H1 (cell line): ENCODE results near the gene UFSP2. TPM values are rescaled to one million over a fixed set of nuclear protein-coding genes. Genes with fewer than 3 reads are reported as not detected.

Experiments
- CTCF ChIA-PET: fragments of 300-600 bp; sonication (Branson Sonifier 250); formaldehyde crosslinking; loops from one replicate; lab custom pipeline; 2021; ENCODE audit not compliant: partially characterized antibody; lab: Charles Lee
- POLR2A ChIA-PET: fragments of 300-600 bp; sonication (Branson Sonifier 250); formaldehyde crosslinking; loops from one replicate; lab custom pipeline; 2021; ENCODE audit warnings: inconsistent platforms; ENCODE audit not compliant: partially characterized antibody; lab: Charles Lee
- DNase-seq, 2 experiments: peaks; one replicate each; pipeline versions ENCODE4 v3.0.0 to v3.0.0-alpha.2; 2010 to 2022; ENCODE audit warnings: low spot score in 2 of 2, low read depth in 1 of 2, mixed read lengths in 1 of 2
- FAIRE-seq: peaks from 2 replicates; lab custom pipeline; 2011; peaks lifted over from hg19 to GRCh38; lab: Jason Lieb, UNC
- H2AFZ ChIP-seq: 2 replicates; pipeline ENCODE4 v1.8.1; 2012; ENCODE audit warnings: low read length, inconsistent platforms
- H2AK5ac ChIP-seq: 2 replicates; pipeline ENCODE4 v1.6.1; 2013; ENCODE audit warnings: low read depth, low read length
- H2BK120ac ChIP-seq: replicated peaks from 2 replicates; pipeline ENCODE3; 2013; ENCODE audit warnings: low read depth, low read length, inconsistent platforms
- H2BK12ac ChIP-seq: 2 replicates; pipeline ENCODE4 v1.6.1; 2013; ENCODE audit warnings: low read depth, low read length
- H2BK15ac ChIP-seq: 2 replicates; pipeline ENCODE4 v1.6.1; 2013; ENCODE audit warnings: low read length
- H2BK20ac ChIP-seq: 2 replicates; pipeline ENCODE4 v1.6.1; 2013; ENCODE audit warnings: low read length
- H2BK5ac ChIP-seq: 2 replicates; pipeline ENCODE4 v1.6.1; 2013; ENCODE audit warnings: low read depth, low read length
- H3K14ac ChIP-seq: 2 replicates; pipeline ENCODE4 v1.6.1; 2013; ENCODE audit warnings: inconsistent platforms; ENCODE audit not compliant: insufficient read length
- H3K18ac ChIP-seq: 2 replicates; pipeline ENCODE4 v1.6.1; 2013; ENCODE audit warnings: low read length; ENCODE audit errors: extremely low read depth
- H3K23ac ChIP-seq: 2 replicates; pipeline ENCODE4 v1.6.1; 2013; ENCODE audit warnings: inconsistent platforms; ENCODE audit not compliant: insufficient read length
- H3K23me2 ChIP-seq: 2 replicates; pipeline ENCODE4 v1.6.1; 2013; ENCODE audit warnings: low read depth, low read length
- H3K27ac ChIP-seq: 2 replicates; pipeline ENCODE4 v1.6.1; 2011; ENCODE audit warnings: low read depth, low read length, inconsistent platforms
- H3K27me3 ChIP-seq, 4 experiments: replicated peaks in 1 of 4; 1 replicate in 1 of 4; 2 replicates in 3 of 4; pipeline versions ENCODE4 v1.6.1 to v1.8.1; 2011 to 2013; ENCODE audit warnings: low read length in 3 of 4, mild to moderate bottlenecking in 3 of 4, inconsistent platforms in 2 of 4, mixed read lengths in 2 of 4, moderate library complexity in 1 of 4; ENCODE audit not compliant: control insufficient read depth in 3 of 4, insufficient read depth in 3 of 4; ENCODE audit errors: extremely low read depth in 1 of 4
- H3K36me3 ChIP-seq, 4 experiments: 2 replicates each; pipeline versions ENCODE4 v1.6.1 to v1.8.1; 2011 to 2013; ENCODE audit warnings: mild to moderate bottlenecking in 4 of 4, low read length in 3 of 4, moderate library complexity in 2 of 4, control low read depth in 1 of 4, inconsistent platforms in 1 of 4; ENCODE audit not compliant: insufficient read depth in 4 of 4, control insufficient read depth in 2 of 4
- H3K4ac ChIP-seq: replicated peaks from 2 replicates; pipeline ENCODE3; 2013; ENCODE audit warnings: low read length, low read depth, mixed read lengths, inconsistent platforms; ENCODE audit not compliant: insufficient read length
- H3K4me1 ChIP-seq, 4 experiments: replicated peaks in 1 of 4; 1 replicate in 1 of 4; 2 replicates in 3 of 4; pipeline versions ENCODE4 v1.6.1 to v1.8.1; 2011 to 2013; ENCODE audit warnings: low read length in 3 of 4, inconsistent platforms in 2 of 4, mixed read lengths in 1 of 4; ENCODE audit not compliant: insufficient read depth in 4 of 4, control insufficient read depth in 3 of 4
- H3K4me2 ChIP-seq, 2 experiments: 2 replicates each; pipeline versions ENCODE4 v1.6.1 to v1.8.1; 2011 to 2013; ENCODE audit warnings: low read depth in 2 of 2, low read length in 2 of 2, control low read depth in 1 of 2, inconsistent platforms in 1 of 2, mild to moderate bottlenecking in 1 of 2; ENCODE audit not compliant: insufficient read depth in 1 of 2
- H3K4me3 ChIP-seq, 4 experiments: fragments of 200-600, 300-600 bp in 1 of 4; sonication (generic), shearing (Covaris generic), sonication (Bioruptor Twin) in 1 of 4; 2 replicates each; pipeline versions ENCODE4 v1.5.1 to v1.8.1; 2011 to 2016; ENCODE audit warnings: low read length in 4 of 4, low read depth in 3 of 4, control low read depth in 2 of 4, inconsistent platforms in 2 of 4, mild to moderate bottlenecking in 2 of 4, mixed read lengths in 1 of 4, moderate library complexity in 1 of 4; ENCODE audit not compliant: insufficient read depth in 2 of 4; ENCODE audit errors: extremely low read depth in 1 of 4
- H3K56ac ChIP-seq: replicated peaks from 2 replicates; pipeline ENCODE3; 2013; ENCODE audit warnings: low read depth, mild to moderate bottlenecking, mixed read lengths, low read length, inconsistent platforms; ENCODE audit not compliant: insufficient read length
- H3K79me1 ChIP-seq: 2 replicates; pipeline ENCODE4 v1.6.1; 2013; ENCODE audit warnings: low read depth, low read length, control low read depth
- H3K79me2 ChIP-seq, 2 experiments: 2 replicates each; pipeline versions ENCODE4 v1.6.1 to v1.8.1; 2012 to 2013; ENCODE audit warnings: low read length in 2 of 2, mild to moderate bottlenecking in 2 of 2, inconsistent platforms in 1 of 2; ENCODE audit not compliant: insufficient read depth in 2 of 2, control insufficient read depth in 1 of 2
- H3K9ac ChIP-seq, 4 experiments: replicated peaks in 1 of 4; 1 replicate in 1 of 4; 2 replicates in 3 of 4; pipeline versions ENCODE4 v1.6.1 to v1.8.1; 2011 to 2013; ENCODE audit warnings: low read depth in 3 of 4, low read length in 3 of 4, control low read depth in 2 of 4, mild to moderate bottlenecking in 2 of 4, moderate library complexity in 2 of 4, inconsistent platforms in 1 of 4; ENCODE audit errors: extremely low read depth in 1 of 4
- H3K9me3 ChIP-seq, 2 experiments: 2 replicates each; pipeline versions ENCODE4 v1.6.1 to v1.8.1; 2012 to 2013; ENCODE audit warnings: mild to moderate bottlenecking in 2 of 2, moderate library complexity in 2 of 2, control low read depth in 1 of 2, inconsistent platforms in 1 of 2, low read depth in 1 of 2, low read length in 1 of 2, mixed read lengths in 1 of 2; ENCODE audit not compliant: insufficient read depth in 2 of 2
- H4K20me1 ChIP-seq, 2 experiments: replicated peaks in 1 of 2; 2 replicates each; pipeline versions ENCODE3 to v1.8.1; 2011 to 2013; ENCODE audit warnings: inconsistent platforms in 2 of 2, low read length in 2 of 2, mild to moderate bottlenecking in 1 of 2; ENCODE audit not compliant: insufficient read depth in 2 of 2, control insufficient read depth in 1 of 2
- H4K5ac ChIP-seq: 2 replicates; pipeline ENCODE4 v1.6.1; 2013; ENCODE audit warnings: low read length, low read depth, mixed read lengths, inconsistent platforms; ENCODE audit not compliant: insufficient read length
- H4K8ac ChIP-seq: 2 replicates; pipeline ENCODE4 v1.8.0; 2013; ENCODE audit warnings: mild to moderate bottlenecking, moderate library complexity, low read length, inconsistent platforms; ENCODE audit not compliant: insufficient read depth; ENCODE audit errors: extremely low read depth
- H4K91ac ChIP-seq: replicated peaks from 2 replicates; pipeline ENCODE3; 2013; ENCODE audit warnings: low read length, mixed read lengths, inconsistent platforms; ENCODE audit not compliant: insufficient read length
- ASH2L ChIP-seq: fragments of 200-600, 300-600 bp; sonication (generic); IDR thresholded peaks from one replicate; pipeline ENCODE4 v1.7.1; 2017; ENCODE audit warnings: low read length
- CEBPB ChIP-seq: IDR thresholded peaks from 2 replicates; pipeline ENCODE4 v1.6.1; 2012; ENCODE audit warnings: low read depth, low read length
- CHD2 ChIP-seq: IDR thresholded peaks from 2 replicates; pipeline ENCODE4 v1.6.1; 2012; ENCODE audit warnings: low read length, improper control_type of control experiment
- CTBP2 ChIP-seq: IDR thresholded peaks from 2 replicates; pipeline ENCODE4 v1.7.0; 2011; ENCODE audit warnings: borderline replicate concordance, mild to moderate bottlenecking, moderate library complexity, mixed read lengths, low read length; ENCODE audit not compliant: insufficient read depth, insufficient read length
- CTCF ChIP-seq, 3 experiments: IDR thresholded peaks; 1 replicate in 2 of 3; 2 replicates in 1 of 3; pipeline versions ENCODE4 v1.5.1 to v1.6.1; 2011; ENCODE audit warnings: low read length in 3 of 3, mild to moderate bottlenecking in 3 of 3, inconsistent platforms in 2 of 3, low read depth in 1 of 3, moderate library complexity in 1 of 3; ENCODE audit not compliant: insufficient read depth in 1 of 3; ENCODE audit errors: control extremely low read depth in 1 of 3
- HDAC6 ChIP-seq: IDR thresholded peaks from one replicate; pipeline ENCODE4 v1.7.1; 2012; ENCODE audit warnings: low read depth, mild to moderate bottlenecking, inconsistent platforms, low read length, moderate library complexity
- MAFK ChIP-seq: IDR thresholded peaks from 2 replicates; pipeline ENCODE4 v1.6.1; 2012; ENCODE audit warnings: low read depth, mild to moderate bottlenecking, improper control_type of control experiment, low read length
- PHF8 ChIP-seq: fragments of 200-600 bp; sonication (generic); conservative IDR thresholded peaks from 2 replicates; pipeline ENCODE4 v1.7.1; 2012; ENCODE audit warnings: low read depth, mild to moderate bottlenecking, inconsistent platforms, low read length, moderate library complexity
- POLR2A ChIP-seq, 2 experiments: IDR thresholded peaks; 1 replicate in 1 of 2; 2 replicates in 1 of 2; pipeline ENCODE4 v1.6.1; 2011; ENCODE audit warnings: low read depth in 2 of 2, low read length in 2 of 2, mild to moderate bottlenecking in 2 of 2; ENCODE audit errors: control extremely low read depth in 1 of 2
- WGBS, 2 experiments: shearing (Covaris generic) in 1 of 2; methylation state at CpG; one replicate each; pipeline versions ENCODE4 v1.1.6 to v1.1.7; 2013 to 2015; ENCODE audit warnings: low lambda C conversion rate in 2 of 2, mixed read lengths in 2 of 2, inconsistent platforms in 1 of 2, low coverage in 1 of 2, missing lambda C conversion rate in 1 of 2; ENCODE audit not compliant: insufficient replicate concordance in 2 of 2, insufficient coverage in 1 of 2, insufficient read length in 1 of 2; ENCODE audit errors: extremely low coverage in 1 of 2, missing lambda C conversion rate in 1 of 2; 5-methylcytosine and 5-hydroxymethylcytosine counted together
- polyA plus RNA-seq, 7 experiments: library from polyadenylated mRNA; depleted of rRNA in 3 of 7; stranded (reverse) in 5 of 7; unstranded in 2 of 7; fragments of >200 nt in 5 of 7; fragments of 200-250 nt in 2 of 7; gene quantifications; 1 replicate in 5 of 7; 2 replicates in 1 of 7; 4 replicates in 1 of 7; pipeline versions ENCODE4 v1.2.1 to v1.2.3, GENCODE V29; 2011 to 2013; ENCODE audit warnings: missing spikeins in 2 of 7, mixed read lengths in 2 of 7
- total RNA-seq: library from RNA; stranded (reverse); fragmentation: NEBNext Ultra II Directional; extraction: Animal tissue kit (Norgen Biotek cat#: 25700); gene quantifications from 2 replicates; pipeline ENCODE4 v1.2.1, GENCODE V29; 2021

UFSP2 gene
- total and polyA plus RNA-seq, 2 of the 8 experiments (the other 6 are each of a cell fraction or from before 2014, with no cell fraction given): 22.9 to 26.0 TPM

GRCh38 chr4:185424905-185425646 lies 688 bp downstream of the UFSP2 start:
- Histone ChIP-seq H3K27me3 (no peaks in the 10 kb centered on the region), H3K36me3 (peaks cover 0 to 4% (median 3%) of the 10 kb centered on the region in 4 experiments; a peak in 2 of 8 replicates), H4K5ac (peak overlapping the region; percentile 64), H3K23me2 (peaks cover 9% of the 10 kb centered on the region), H2AK5ac (no peak overlapping the region), H3K9me3 (no peaks in the 10 kb centered on the region), H3K14ac (no peak overlapping the region), H2BK5ac (peak overlapping the region; percentile 100; the same call in 1 of the 2 replicates), H3K56ac (peak overlapping the region; percentile 64), H3K23ac (no peak overlapping the region), H3K27ac (peak overlapping the region; percentile 100; the same call in 1 of the 2 replicates), H2BK15ac (no peak overlapping the region), H4K20me1 (no peaks in the 10 kb centered on the region), H4K91ac (no peak overlapping the region), H3K4me2 (peak overlapping the region; percentile 84 to 85), H2BK20ac (no peak overlapping the region), H2AFZ (peak overlapping the region; percentile 80), H2BK12ac (0 out of 2 replicates have a peak overlapping the region, but pooled peaks have one; percentile 32), H3K9ac (peak overlapping the region; percentile 38 to 100 (median 82); a peak in 6 of 7 replicates), H4K8ac (peak overlapping the region; percentile 92; the same call in 1 of the 2 replicates), H3K4me3 (peak overlapping the region; percentile 85 to 98 (median 90)), H3K18ac (no peak overlapping the region; the same call in 1 of the 2 replicates), H3K79me1 (no peaks in the 10 kb centered on the region), H3K4me1 (peaks cover 0 to 5% (median 2%) of the 10 kb centered on the region in 4 experiments; a peak in 3 of 7 replicates), H3K4ac (no peak overlapping the region), H3K79me2 (peaks cover 4 to 10% of the 10 kb centered on the region in 2 experiments; a peak in 2 of 4 replicates), H2BK120ac (peak overlapping the region; percentile 31)
- ChIA-PET POLR2A (interaction anchor here (0.7 to 1.5 kb wide), 7 partner anchors 8 to 691 kb away, joined by 3 to 6 read pairs (median 3); partner anchors contain the start of genes ANKRD37 and CENPU), CTCF (interaction anchor here (0.6 to 3.3 kb wide), 10 partner anchors 22 to 613 kb away, joined by 3 to 16 read pairs (median 4); partner anchors contain the start of genes ANKRD37, LRP2BP and SLC25A4)
- FAIRE-seq (no peak), DNase-seq (no peak)
- WGBS, 2 experiments: 21% methylated on average over 13 of the region's 13 CpGs; no CpG with 5 or more reads in 1 of the 2 experiments
- TF ChIP-seq CEBPB (no peak), CTCF (IDR thresholded peaks at IDR 0.05; ENCODE audit: control extremely low read depth in 1 of 3, insufficient read depth in 1 of 3, low read depth in 1 of 3, low read length in 3 of 3) (no peak), PHF8 (no peak), CTBP2 (no peak), MAFK (no peak), ASH2L (no peak), HDAC6 (no peak), POLR2A (IDR thresholded peaks at IDR 0.05; ENCODE audit: control extremely low read depth in 1 of 2, low read depth in 2 of 2, low read length in 2 of 2) (no peak), CHD2 (no peak)
